G401 (cell line): Measurements from ENCODE around the gene TMEM116. TPM values are rescaled to one million over a fixed set of nuclear protein-coding genes. Genes with fewer than 3 reads are reported as not detected.
"Not testable (repeated sequence)": the region's sequence is repeated elsewhere in the genome, so short reads cannot be mapped to it uniquely, and the experiment has no call there.

ENCODE experiments used
- DNase-seq: peaks from one replicate; pipeline ENCODE4 v3.0.0-alpha.2; 2015; ENCODE audit warnings: low spot score
- in situ Hi-C: cut with HindIII; loops from 2 replicates; pipeline ENCODE4 v1.10.0; 2016; ENCODE audit warnings: low sequenced_read_pairs, mixed read lengths
- total RNA-seq: library from RNA; depleted of rRNA; stranded (reverse); fragments of >200 nt; shearing (Covaris generic); gene quantifications from 2 replicates; pipeline ENCODE4 v1.2.3, GENCODE V29; 2014

The TMEM116 gene
- total RNA-seq, 1 experiment from 2014 or later, result 5.9 TPM

DNA sequence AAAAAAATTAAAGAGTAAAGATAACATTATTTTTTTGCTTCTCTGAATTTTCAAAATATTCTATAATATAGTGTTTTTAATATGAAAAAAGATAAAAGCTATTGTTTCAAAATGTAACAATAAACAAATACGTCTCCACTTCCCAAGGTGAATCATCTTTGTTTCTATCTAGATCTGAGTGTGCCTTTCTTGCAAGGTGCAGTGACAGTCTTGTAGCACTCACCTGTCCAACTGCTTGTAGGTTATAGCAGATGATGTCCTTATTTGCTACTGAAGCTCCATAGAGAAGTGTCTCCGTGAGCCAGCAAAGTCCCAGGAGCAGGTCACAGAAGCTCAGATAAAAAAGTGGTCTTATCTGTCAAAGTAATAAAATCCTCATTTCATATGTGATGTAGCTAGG is 21.4 kb downstream of the TMEM116 start:
- DNase-seq, result no peak
- in situ Hi-C loops, result no loop called here

DNA sequence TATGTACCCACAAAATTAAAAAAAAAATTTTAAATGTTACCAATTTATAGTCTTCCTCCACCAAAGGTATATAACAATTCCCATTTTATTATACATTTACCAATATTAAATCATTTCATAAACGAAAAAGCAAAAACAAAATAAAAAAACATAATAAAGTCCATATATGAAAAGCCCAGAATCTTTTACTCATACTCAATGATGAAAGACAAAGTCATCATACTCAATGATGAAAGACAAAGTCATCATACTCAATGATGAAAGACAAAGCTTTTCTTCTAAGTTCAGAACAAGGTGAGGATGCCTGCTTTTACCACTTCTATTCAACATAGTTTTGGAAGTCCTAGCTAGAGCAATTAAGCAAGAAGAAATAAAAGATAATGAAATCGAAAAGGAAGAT is 28.1 kb downstream of the TMEM116 start:
- in situ Hi-C loops, result no loop called here
- DNase-seq, result no peak

DNA sequence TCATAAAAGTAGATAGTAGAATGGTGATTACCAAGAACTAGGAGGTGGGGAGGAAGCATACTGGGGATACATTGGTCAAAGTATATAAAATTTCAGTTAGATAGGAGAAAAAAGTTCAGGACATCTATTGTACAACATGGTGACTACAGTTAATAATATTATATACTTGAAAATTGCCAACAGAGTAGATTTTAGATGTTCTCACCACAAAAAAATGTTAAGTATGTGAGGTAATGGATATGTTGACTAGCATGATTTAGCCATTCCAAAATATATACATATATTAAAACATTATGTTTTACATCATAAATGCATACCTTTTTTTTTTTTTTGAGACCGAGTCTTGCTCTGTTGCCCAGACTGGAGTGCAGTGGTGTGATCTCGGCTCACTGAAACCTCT is 31.0 kb downstream of the TMEM116 start:
- in situ Hi-C loops, result no loop called here

DNA sequence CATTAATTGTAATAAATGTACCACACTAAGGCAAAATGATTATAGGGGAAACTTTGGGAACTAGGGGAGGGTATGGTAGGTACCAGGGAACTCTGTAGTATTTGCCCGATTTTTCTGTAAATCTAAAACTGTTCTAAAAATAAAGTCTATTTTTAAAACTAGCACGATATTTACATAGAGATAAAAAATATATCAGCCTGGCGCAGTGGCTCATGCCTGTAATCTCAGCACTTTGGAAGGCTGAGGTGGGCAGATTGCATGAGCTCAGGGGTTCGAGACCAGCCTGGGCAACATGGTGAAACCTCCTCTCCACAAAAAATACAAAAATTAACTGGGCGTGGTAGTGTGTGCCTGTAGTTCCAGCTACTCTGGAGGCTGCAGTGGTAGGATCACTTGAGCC is 32.4 kb downstream of the TMEM116 start:
- DNase-seq, result no peak
- in situ Hi-C loops, result no loop called here

More for the DNA sequence above, 31.0 kb downstream of the TMEM116 start:
- no peak for DNase-seq

DNA sequence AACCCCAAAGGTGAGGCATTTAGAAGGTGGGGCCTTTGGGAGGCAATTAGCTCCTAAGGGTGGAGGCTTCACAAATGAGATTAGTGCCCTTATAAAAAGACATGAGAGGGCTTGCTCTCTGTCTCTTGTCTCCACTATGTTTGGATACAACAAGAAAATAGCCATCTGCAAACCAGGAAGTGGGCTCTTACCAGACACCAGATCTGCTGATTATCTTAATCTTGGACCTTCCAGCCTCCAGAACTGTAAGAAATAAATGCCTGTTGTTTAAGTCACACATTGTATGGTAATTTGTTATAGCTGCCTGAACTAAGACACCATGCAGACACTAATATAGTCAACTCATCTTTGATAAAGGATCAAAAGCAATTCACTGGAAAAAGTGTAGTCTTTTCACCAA is 34.4 kb downstream of the TMEM116 start:
- in situ Hi-C loops, result no loop called here
- DNase-seq, result no peak

DNA sequence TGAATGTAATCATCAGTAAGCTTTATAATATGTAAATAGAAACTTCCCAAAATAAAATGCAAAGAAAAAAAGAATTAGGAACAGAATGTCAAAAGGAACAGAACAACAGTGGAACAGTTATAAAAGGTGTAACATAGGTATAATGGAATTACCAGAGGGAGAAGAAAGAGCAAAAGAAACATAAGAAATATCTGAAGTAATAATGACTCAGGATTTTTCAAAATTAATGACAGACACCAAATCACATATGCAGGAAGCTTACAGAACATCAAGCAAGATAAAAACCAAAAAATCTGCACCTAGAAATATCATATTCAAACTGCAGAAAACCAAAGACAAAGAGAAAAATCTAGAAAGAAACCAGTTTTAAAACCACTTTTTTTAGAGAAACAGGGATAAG is 36.1 kb downstream of the TMEM116 start:
- in situ Hi-C loops, result no loop called here
- DNase-seq, result no peak

DNA sequence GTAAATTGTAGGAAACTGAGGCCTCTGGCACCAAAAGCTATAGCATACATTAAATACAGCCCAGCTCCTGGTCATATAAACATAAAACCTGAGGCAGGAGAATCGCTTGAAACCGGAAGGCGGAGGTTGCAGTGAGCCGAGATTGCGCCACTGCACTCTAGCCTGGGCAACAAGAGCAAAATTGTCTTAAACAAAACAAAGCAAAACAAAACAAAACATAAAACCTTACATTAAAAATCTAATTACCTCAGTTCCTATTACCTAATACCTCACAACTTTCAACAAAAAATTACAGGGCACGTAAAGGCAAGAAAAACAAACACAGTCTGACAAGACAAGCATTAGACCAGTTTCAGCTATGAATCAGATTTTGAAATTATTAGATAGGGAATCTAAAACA is 36.7 kb downstream of the TMEM116 start:
- in situ Hi-C loops, result no loop called here
- DNase-seq, result no peak

DNA sequence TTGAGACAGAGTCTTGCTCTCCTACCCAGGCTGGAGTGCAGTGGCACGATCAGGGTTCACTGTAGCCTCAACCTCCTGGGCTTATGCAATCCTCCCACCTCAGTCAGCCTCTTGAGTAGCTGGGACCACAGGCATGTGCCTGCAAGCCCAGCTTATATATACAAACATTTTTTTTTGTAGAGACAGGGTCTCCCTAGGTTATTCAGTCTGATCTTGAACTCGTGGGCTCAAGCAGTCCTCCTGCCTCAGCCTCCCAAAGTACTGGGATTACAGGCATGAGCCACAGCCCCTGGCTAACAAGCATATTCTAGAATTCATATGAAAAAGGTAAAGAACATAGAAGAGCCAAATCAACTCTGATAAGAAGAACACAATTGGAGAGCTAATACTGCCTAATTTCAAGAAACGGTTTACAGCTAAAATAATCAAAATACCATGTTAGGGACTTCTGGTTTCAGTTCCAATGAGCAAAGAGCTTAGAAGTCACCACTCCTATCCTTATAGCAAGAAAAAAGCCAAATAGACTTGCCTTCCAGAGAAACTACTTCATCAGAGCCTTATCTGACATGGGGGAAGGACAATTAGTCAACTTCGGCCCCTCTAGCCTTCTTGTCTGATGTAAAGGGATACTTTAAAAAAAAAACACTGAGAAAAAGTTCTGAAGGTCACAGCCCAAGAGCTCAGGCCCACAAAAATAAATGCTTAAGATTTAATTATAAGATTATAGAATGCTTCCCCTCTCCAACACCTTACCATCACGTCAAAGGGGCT is 37.6 kb downstream of the TMEM116 start:
- in situ Hi-C loops, result no loop called here
- no peak for DNase-seq

DNA sequence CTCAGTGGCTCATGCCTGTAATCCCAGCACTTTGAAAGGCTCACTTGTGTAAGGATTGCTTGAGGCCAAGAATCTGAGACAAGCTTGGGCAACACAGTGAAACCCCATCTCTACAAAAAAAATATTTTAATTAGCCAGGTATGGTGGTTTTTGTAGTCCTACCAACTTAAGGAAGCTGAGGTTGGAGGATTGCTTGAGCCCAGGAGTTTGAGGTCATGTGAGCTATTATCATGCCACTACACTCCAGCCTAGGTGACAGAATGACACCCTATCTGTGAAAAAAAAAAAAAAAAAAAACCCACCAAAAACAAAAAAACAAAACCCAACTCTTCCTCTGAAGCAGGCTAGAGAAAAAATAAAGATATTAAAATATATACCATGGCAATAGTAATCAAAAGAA is 41.2 kb downstream of the TMEM116 start:
- no peak for DNase-seq
- in situ Hi-C loops, result no loop called here

DNA sequence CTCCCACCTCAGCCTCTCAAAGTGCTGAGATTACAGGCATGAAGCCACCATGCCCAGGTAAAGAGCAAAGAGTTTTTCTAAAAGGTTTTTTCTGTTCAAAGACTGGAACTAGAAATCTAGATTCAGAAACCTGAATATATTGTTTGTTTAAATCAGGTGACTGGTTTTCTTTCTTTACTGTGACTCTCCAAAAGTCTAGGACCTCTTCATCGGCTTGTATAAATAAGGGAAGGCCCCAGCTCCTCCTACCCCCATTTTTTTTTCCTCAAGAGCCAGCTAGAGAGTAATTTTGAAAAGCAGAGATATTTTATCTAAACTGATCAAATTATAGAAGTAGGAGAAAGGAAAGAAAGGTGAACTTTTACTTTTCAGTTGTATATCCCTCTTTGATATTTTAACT is 48.0 kb downstream of the TMEM116 start:
- in situ Hi-C loops, result no loop called here
- DNase-seq, result no peak

DNA sequence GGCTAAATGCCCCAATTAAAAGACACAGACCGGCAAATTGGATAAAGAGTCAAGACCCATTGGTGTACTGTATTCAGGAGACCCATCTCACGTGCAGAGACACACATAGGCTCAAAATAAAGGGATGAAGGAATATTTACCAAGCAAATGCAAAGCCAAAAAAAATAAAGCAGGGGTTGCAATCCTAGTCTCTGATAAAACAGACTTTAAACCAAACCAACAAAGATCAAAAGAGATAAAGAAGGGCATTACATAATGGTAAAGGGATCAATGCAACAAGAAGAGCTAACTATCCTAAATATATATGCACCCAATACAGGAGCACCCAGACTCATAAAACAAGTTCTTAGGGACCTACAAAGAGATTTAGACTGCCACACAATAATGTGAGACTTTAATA is 53.4 kb downstream of the TMEM116 start:
- DNase-seq, in situ Hi-C loops: not testable (repeated sequence)

DNA sequence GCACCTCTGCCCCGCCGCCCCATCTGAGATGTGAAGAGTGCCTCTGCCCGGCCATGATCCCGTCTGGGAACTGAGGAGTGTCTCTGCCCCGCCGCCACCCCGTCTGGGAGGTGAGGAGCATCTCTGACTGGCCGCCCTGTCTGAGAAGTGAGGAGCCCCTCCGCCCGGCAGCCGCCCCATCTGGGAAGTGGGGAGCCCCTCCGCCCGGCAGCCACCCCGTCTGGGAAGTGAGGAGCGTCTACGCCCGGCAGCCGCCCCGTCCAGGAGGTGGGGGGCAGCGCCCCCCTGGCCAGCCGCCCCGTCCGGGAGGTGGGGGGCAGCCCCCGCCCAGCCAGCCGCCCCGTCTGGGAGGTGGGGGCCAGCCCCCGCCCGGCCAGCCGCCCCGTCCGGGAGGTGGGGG is 55.7 kb downstream of the TMEM116 start:
- DNase-seq, in situ Hi-C loops: not testable (repeated sequence)

DNA sequence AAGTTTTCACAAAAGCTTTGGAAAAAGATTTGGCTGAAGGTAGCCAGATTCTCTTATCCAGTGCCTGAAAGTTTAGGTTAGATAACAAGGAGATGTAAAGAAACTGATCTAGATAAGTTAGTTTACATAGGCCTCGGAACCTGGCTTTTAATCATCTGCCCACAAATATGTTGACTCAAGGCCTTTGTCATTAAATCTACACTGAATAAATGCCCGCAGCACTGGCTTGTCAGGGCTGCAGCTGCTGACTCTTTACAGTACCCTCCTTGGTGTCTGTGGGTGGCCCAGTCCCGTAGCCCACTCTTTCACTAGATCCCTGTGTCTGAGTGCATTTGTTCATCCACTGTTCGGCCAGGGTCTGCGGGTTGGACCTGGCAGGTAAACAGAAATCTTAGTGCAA is 58.0 kb downstream of the TMEM116 start:
- in situ Hi-C loops, result no loop called here
- DNase-seq, result no peak

DNA sequence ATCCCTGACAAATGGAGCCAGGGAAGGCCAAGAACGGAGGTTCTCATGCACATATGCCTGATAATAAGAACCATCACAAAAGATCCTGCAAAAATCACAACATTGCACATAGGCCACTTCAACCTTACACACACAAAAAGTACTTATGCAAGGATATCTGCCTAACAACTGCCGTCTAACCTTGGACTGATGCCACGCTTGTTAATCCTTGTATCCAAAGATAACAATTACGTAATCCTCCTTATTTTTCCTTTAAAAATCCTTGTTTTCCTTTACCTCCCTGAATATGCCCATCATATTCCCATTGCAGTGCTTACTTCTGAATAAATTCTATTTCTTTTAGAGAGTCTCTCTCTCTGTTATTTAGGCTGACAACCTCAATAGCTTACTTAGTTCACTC is 59.5 kb downstream of the TMEM116 start:
- no peak for DNase-seq

DNA sequence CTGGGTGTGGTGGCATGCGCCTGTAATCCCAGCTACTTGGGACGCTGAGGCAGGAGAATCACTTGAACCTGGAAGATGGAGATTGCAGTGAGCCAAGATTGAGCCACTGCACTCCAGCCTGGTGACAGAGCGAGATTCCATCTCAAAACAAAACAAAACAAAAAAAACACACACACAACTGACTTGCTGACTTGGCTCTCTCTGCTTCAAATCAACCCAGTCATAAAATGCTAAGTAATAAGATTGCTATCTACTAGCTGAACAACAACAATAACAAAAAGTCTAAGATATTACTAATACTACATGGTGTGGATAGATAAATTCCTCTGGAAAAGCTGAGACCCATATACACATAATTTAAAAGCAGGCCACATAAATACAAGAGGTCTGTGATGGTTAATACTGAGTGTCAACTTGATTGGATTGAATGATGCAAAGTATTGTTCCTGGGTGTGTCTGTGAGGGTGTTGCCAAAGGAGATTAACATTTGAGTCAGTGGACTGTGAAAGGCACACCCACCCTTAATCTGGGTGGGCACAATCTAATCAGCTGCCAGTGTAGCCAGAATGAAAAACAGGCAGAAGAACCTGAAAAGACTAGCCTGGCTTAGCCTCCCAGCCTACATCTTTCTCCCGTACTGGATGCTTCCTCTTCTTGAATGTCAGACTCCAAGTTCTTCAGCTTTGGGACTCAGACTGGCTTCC is 60.7 kb downstream of the TMEM116 start:
- in situ Hi-C loops, DNase-seq: not testable (repeated sequence)

More for the DNA sequence above, 59.5 kb downstream of the TMEM116 start:
- in situ Hi-C loops, result no loop called here

DNA sequence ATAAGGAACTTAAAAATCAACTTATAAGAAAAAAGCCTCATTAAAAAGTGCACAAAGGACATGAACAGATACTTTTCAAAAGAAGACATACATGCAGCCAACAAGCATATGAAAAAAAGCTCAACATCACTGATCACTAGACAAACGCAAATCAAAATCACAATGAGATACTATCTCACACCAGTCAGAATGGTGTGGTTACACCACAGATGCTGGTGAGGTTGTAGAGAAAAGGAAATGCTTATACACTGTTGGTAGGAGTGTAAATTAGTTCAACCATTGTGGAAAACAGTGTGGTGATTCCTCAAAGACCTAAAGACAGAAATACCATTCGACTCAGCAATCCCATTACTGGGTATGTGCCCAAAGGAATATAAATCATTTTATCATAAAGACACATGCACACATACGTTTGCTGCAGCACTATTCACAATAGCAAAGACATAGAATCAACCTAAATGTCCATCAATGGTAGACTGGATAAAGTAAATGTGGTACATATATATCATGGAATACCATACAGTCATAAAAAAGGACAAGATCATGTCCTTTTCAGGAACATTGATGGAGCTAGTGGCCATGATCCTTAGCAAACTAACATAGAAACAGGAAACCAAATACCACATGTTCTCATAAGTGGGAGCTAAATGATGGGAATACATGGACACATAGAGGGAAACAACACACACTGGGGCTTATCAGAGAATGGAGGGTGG is 61.8 kb downstream of the TMEM116 start:
- DNase-seq, in situ Hi-C loops: not testable (repeated sequence)

DNA sequence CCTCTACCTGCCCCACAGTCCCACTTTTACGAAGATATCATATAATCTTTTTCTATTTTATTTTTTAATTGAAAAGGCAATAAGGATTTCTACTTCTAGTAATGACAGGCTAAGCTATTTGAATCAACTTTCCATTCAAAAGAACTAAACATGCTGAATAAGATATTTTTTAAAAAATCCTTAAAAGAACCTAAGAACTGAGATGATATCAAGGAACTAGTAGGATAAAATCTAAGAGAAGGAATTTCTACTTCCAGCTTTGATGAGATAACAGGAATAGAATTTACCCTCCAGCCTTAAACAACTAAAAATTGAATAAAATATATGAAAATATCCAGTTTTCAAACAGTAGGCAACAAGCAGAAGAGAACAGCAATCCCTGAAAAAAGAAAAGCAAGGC is 69.0 kb downstream of the TMEM116 start:
- no peak for DNase-seq
- in situ Hi-C loops, result no loop called here

DNA sequence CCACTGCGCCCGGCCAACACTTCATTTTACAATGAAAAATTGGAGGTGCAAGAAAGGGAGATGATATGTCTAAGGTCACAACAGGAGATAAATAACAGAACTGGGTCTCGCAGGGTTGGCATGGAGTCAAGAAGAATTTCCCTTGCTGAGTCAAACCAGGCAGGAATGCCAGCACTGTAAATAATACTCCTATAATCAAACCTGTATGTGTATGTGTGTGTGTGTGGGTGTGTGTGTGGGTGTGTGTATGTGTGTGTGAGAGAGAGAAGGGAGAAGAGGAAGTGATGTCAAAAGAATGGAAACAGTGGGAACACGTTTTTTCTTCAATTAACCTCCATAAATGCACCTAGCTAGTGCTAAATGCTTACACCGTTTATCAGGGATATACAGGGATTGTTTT is 70.4 kb downstream of the TMEM116 start:
- no peak for DNase-seq
- in situ Hi-C loops, result no loop called here

DNA sequence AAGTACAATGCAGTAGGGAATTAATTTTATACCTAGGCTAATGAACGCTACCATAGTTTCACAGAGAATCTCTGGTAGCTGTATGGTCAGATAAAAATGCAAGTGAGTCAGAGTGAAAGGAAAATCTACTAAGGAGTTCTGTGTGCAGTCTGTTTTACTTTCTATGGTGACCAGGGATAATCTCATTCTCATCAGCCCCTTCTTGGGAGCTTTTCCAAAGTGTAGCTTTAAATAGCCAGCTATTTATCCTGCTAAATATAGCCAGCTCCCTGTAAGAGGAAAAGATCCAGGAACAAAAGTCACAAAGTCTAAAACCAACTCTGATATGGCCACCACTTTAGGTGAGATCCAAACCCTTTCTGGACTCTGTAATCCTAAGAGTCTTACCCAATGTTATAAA is 75.5 kb downstream of the TMEM116 start:
- in situ Hi-C loops, result no loop called here
- no peak for DNase-seq

DNA sequence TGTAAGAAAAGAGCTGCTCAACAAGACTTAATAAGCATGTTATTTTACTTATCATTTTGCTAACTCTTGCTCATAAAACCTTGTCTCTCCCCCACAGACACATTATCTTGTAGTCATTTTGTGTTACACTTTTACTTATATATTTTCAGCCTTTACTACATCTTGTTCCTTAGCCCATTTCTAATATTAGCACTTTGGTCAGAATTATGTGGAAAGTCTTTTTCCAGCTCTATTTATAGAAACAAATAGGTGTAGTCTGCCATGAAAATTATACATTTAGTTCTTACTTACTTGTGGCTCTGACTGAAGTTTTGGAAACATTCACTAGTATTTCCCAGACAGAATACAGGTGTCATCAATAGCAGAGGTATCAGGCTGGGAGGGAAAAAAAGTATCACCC is 76.1 kb downstream of the TMEM116 start:
- in situ Hi-C loops, result no loop called here

More for the DNA sequence above, 76.1 kb downstream of the TMEM116 start:
- DNase-seq, result no peak
